Measurements from ENCODE around the gene FAM168A.

The FAM168A gene

GRCh38 chr11:73361953-73362776, 235.7 kb downstream of the FAM168A start:
- H3K27me3 ChIP-seq (ENCODE audit: insufficient read depth, insufficient read length): no peaks in the 10 kb centered on the region
- no peaks in the 10 kb centered on the region for H3K9me3 ChIP-seq (ENCODE audit: insufficient read depth, low read length)
- peak; percentile 35 for DNase-seq (ENCODE audit: low read depth, low spot score)
- peak overlapping the region; percentile 2 for H3K4me3 ChIP-seq (ENCODE audit: insufficient read length, low read depth)
- TF ChIP-seq SUZ12 (IDR thresholded peaks at IDR 0.05; ENCODE audit: extremely low read depth, insufficient read depth, insufficient read length): no peak
- no peak for TF ChIP-seq YY1 (IDR thresholded peaks at IDR 0.05; ENCODE audit: insufficient read depth, insufficient read length)
- TF ChIP-seq ZNF274 (IDR thresholded peaks at IDR 0.05; ENCODE audit: low read depth, low read length): no peak
- peak overlapping the region; percentile 50 for H3K9ac ChIP-seq (ENCODE audit: insufficient read length, low read depth)
- peaks cover 9% of the 10 kb centered on the region for H3K4me1 ChIP-seq (ENCODE audit: insufficient read depth, insufficient read length)
- peaks cover 87% of the 10 kb centered on the region for H3K36me3 ChIP-seq (ENCODE audit: insufficient read depth, insufficient read length, low read length)

- no peak for TF ChIP-seq YY1 (IDR thresholded peaks at IDR 0.05; ENCODE audit: insufficient read depth, insufficient read length)
- TF ChIP-seq ZNF274 (IDR thresholded peaks at IDR 0.05; ENCODE audit: low read depth, low read length): no peak
- no peak for TF ChIP-seq SUZ12 (IDR thresholded peaks at IDR 0.05; ENCODE audit: extremely low read depth, insufficient read depth, insufficient read length)
- Histone ChIP-seq H3K9ac (ENCODE audit: insufficient read length, low read depth) (no peak overlapping the region), H3K4me1 (ENCODE audit: insufficient read depth, insufficient read length) (peaks cover 9% of the 10 kb centered on the region), H3K9me3 (ENCODE audit: insufficient read depth, low read length) (no peaks in the 10 kb centered on the region), H3K4me3 (ENCODE audit: insufficient read length, low read depth) (no peak overlapping the region), H3K36me3 (ENCODE audit: insufficient read depth, insufficient read length, low read length) (peaks cover 88% of the 10 kb centered on the region), H3K27me3 (ENCODE audit: insufficient read depth, insufficient read length) (no peaks in the 10 kb centered on the region)
- DNase-seq (ENCODE audit: low read depth, low spot score): no peak
Observed at GRCh38 chr11:73360743-73361369, 237.1 kb downstream of the FAM168A start.

GRCh38 chr11:73359930-73360742, 237.8 kb downstream of the FAM168A start:
- no peaks in the 10 kb centered on the region for H3K27me3 ChIP-seq (ENCODE audit: insufficient read depth, insufficient read length)
- H3K36me3 ChIP-seq (ENCODE audit: insufficient read depth, insufficient read length, low read length): peaks cover 88% of the 10 kb centered on the region
- no peak overlapping the region for H3K4me3 ChIP-seq (ENCODE audit: insufficient read length, low read depth)
- H3K4me1 ChIP-seq (ENCODE audit: insufficient read depth, insufficient read length): peaks cover 9% of the 10 kb centered on the region
- peak; percentile 35 for DNase-seq (ENCODE audit: low read depth, low spot score)
- no peaks in the 10 kb centered on the region for H3K9me3 ChIP-seq (ENCODE audit: insufficient read depth, low read length)
- H3K9ac ChIP-seq (ENCODE audit: insufficient read length, low read depth): peak overlapping the region; percentile 56
- no peak for TF ChIP-seq SUZ12 (IDR thresholded peaks at IDR 0.05; ENCODE audit: extremely low read depth, insufficient read depth, insufficient read length)
- no peak for TF ChIP-seq ZNF274 (IDR thresholded peaks at IDR 0.05; ENCODE audit: low read depth, low read length)
- TF ChIP-seq YY1 (IDR thresholded peaks at IDR 0.05; ENCODE audit: insufficient read depth, insufficient read length): no peak

GRCh38 chr11:73359341-73359740, 238.6 kb downstream of the FAM168A start:
- Histone ChIP-seq H3K27me3 (ENCODE audit: insufficient read depth, insufficient read length) (no peaks in the 10 kb centered on the region), H3K9ac (ENCODE audit: insufficient read length, low read depth) (no peak overlapping the region), H3K4me1 (ENCODE audit: insufficient read depth, insufficient read length) (peaks cover 9% of the 10 kb centered on the region), H3K36me3 (ENCODE audit: insufficient read depth, insufficient read length, low read length) (peaks cover 83% of the 10 kb centered on the region), H3K4me3 (ENCODE audit: insufficient read length, low read depth) (no peak overlapping the region), H3K9me3 (ENCODE audit: insufficient read depth, low read length) (no peaks in the 10 kb centered on the region)
- TF ChIP-seq ZNF274 (IDR thresholded peaks at IDR 0.05; ENCODE audit: low read depth, low read length): no peak
- DNase-seq (ENCODE audit: low read depth, low spot score): no peak

GRCh38 chr11:73358071-73358470, 239.8 kb downstream of the FAM168A start:
- no peak for DNase-seq (ENCODE audit: low read depth, low spot score)
- Histone ChIP-seq H3K36me3 (ENCODE audit: insufficient read depth, insufficient read length, low read length) (peaks cover 80% of the 10 kb centered on the region), H3K27me3 (ENCODE audit: insufficient read depth, insufficient read length) (no peaks in the 10 kb centered on the region), H3K4me3 (ENCODE audit: insufficient read length, low read depth) (no peak overlapping the region), H3K9ac (ENCODE audit: insufficient read length, low read depth) (no peak overlapping the region), H3K4me1 (ENCODE audit: insufficient read depth, insufficient read length) (peaks cover 9% of the 10 kb centered on the region), H3K9me3 (ENCODE audit: insufficient read depth, low read length) (no peaks in the 10 kb centered on the region)
- TF ChIP-seq YY1 (IDR thresholded peaks at IDR 0.05; ENCODE audit: insufficient read depth, insufficient read length) (no peak), ZNF274 (IDR thresholded peaks at IDR 0.05; ENCODE audit: low read depth, low read length) (no peak), SUZ12 (IDR thresholded peaks at IDR 0.05; ENCODE audit: extremely low read depth, insufficient read depth, insufficient read length) (no peak)

- Histone ChIP-seq H3K9me3 (ENCODE audit: insufficient read depth, low read length) (no peaks in the 10 kb centered on the region), H3K36me3 (ENCODE audit: insufficient read depth, insufficient read length, low read length) (peaks cover 80% of the 10 kb centered on the region), H3K4me3 (ENCODE audit: insufficient read length, low read depth) (no peak overlapping the region), H3K4me1 (ENCODE audit: insufficient read depth, insufficient read length) (peaks cover 3% of the 10 kb centered on the region), H3K27me3 (ENCODE audit: insufficient read depth, insufficient read length) (no peaks in the 10 kb centered on the region), H3K9ac (ENCODE audit: insufficient read length, low read depth) (no peak overlapping the region)
- no peak for DNase-seq (ENCODE audit: low read depth, low spot score)
- TF ChIP-seq SUZ12 (IDR thresholded peaks at IDR 0.05; ENCODE audit: extremely low read depth, insufficient read depth, insufficient read length): no peak
- no peak for TF ChIP-seq ZNF274 (IDR thresholded peaks at IDR 0.05; ENCODE audit: low read depth, low read length)
- TF ChIP-seq YY1 (IDR thresholded peaks at IDR 0.05; ENCODE audit: insufficient read depth, insufficient read length): no peak
Observed at GRCh38 chr11:73356979-73357860, 240.7 kb downstream of the FAM168A start.
